Measurements from ENCODE around the gene AP2B1. TPM values are rescaled to one million over a fixed set of nuclear protein-coding genes. Genes with fewer than 3 reads are reported as not detected.

The AP2B1 gene
- total and polyA plus RNA-seq, 4 experiments from 2014 or later = 54.1 to 165 (median 118) TPM

DNA sequence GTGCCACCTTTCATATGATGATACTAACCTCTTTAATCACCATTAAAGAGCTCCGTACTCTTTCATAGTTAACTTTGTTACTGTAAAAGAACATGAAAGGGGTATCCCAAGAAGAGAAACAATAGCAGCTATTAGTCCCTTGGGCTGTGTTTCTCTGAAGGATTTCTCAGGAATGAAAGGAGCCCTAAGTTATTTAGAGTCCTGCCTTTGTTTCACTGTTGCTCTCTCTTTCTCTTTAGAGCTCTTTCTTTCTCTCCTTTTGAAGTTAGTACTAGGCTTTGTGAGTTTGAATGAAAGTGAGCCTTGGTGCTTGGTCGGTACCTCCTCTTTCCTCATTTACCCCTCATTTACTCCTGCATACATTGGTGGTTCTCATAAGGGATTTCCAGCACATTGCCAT, 123.8 kb downstream of the AP2B1 start:
- ChIA-PET CTCF (ENCODE audit: partially characterized antibody) (interaction anchor here (0.7 to 2.1 kb wide), 2 partner anchors 36 to 1291 kb away, joined by 3 to 6 read pairs; no protein-coding TSS in a partner anchor), POLR2A (ENCODE audit: partially characterized antibody) (no interaction called here)
- Histone ChIP-seq H3K4me3 (ENCODE audit: low read length in 2 of 2) (no peak overlapping the region), H3K27me3 (ENCODE audit: insufficient read depth, low read length) (no peaks in the 10 kb centered on the region), H3K27ac (ENCODE audit: low read depth, low read length) (no peak overlapping the region), H3K9me3 (ENCODE audit: control insufficient read depth in 1 of 2, low read length in 2 of 2) (no peaks in the 10 kb centered on the region), H3K4me1 (ENCODE audit: insufficient read depth, low read length) (peaks cover 26% of the 10 kb centered on the region), H3K36me3 (ENCODE audit: insufficient read depth, low read length) (peaks cover 24% of the 10 kb centered on the region)
- intact Hi-C loops (cut with micrococcal nuclease) = no loop called here
- Mint-ChIP-seq H3K36me3 (peaks cover 16 to 27% of the 10 kb centered on the region in 2 donors), H3K4me3 (peak overlapping the region in 1 of 8 donors; percentile 27), H3K9me3 (no peaks in the 10 kb centered on the region), H3K27ac (no peak overlapping the region), H3K4me1 (peaks cover 22 to 32% (median 23%) of the 10 kb centered on the region in 4 donors), H3K27me3 (no peaks in the 10 kb centered on the region)
- no peak for DNase-seq

DNA sequence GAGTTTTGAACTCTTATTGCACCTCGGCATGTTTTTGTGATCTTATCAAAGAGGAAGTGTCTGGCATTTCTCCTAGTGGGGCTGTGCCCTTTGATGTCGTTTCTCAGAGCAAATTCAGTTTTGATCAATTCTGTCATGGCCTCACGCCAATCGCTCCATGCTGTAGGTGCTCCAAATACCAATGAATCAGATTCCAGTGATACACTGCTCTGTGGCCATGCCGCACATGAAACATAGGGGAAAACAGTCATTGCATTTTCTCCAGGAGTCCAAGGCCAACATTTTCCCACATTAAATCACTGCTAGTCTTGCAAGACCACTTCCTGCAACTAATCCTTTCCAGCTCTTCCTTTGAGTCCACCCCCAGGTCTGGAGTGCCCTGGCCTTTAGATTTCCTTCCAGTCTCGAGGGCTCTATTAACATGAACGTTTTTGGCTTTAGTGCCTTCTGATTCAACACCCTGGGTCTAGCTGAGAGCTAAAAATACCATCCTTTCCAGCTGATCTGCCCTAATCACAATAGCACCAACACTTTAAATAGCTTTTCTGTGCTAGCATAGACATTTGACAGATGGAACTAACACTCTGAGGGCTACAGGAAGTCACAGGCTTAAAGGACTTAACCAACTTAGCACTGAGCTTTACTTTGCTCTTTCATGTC, 126.1 kb downstream of the AP2B1 start:
- peaks cover 41% of the 10 kb centered on the region for H3K36me3 ChIP-seq (ENCODE audit: insufficient read depth, low read length)
- H3K4me3 ChIP-seq (ENCODE audit: low read length in 2 of 2) = no peak overlapping the region
- Mint-ChIP-seq H3K36me3 (peaks cover 32 to 45% of the 10 kb centered on the region in 2 donors), H3K27me3 (no peaks in the 10 kb centered on the region), H3K4me3 (no peak overlapping the region), H3K9me3 (no peaks in the 10 kb centered on the region), H3K27ac (peak overlapping the region in 1 of 7 donors; percentile 83), H3K4me1 (peaks cover 10 to 18% (median 12%) of the 10 kb centered on the region in 4 donors)
- H3K9me3 ChIP-seq (ENCODE audit: control insufficient read depth in 1 of 2, low read length in 2 of 2) = no peaks in the 10 kb centered on the region
- H3K4me1 ChIP-seq (ENCODE audit: insufficient read depth, low read length) = peaks cover 25% of the 10 kb centered on the region
- intact Hi-C loops (cut with micrococcal nuclease) = no loop called here
- no peak overlapping the region for H3K27ac ChIP-seq (ENCODE audit: low read depth, low read length)
- DNase-seq = no peak
- no peaks in the 10 kb centered on the region for H3K27me3 ChIP-seq (ENCODE audit: insufficient read depth, low read length)
- ChIA-PET POLR2A (ENCODE audit: partially characterized antibody) (interaction anchor here (0.7 kb wide), 1 partner anchor 19 kb away, joined by 3 read pairs; no protein-coding TSS in a partner anchor), CTCF (ENCODE audit: partially characterized antibody) (no interaction called here)

DNA sequence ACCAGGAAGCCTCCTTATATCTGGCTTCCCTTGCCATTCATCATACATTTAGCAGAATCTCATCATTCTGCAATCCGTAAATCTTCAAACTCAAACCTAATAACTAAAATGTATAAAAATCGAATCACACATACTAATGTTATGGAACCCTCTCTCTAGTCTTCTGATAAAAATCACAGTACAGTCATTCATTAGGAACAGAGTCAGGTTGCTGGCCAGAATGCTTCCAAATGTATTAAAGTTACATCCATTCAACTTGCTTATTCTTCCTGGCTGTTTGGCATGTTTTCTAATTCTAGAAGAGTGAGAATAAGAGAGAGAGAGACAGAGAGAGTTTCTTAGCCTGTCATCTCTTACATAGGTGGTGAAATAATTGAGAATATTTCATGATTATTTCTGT, 127.9 kb downstream of the AP2B1 start:
- Histone ChIP-seq H3K36me3 (ENCODE audit: insufficient read depth, low read length) (peaks cover 41% of the 10 kb centered on the region), H3K27me3 (ENCODE audit: insufficient read depth, low read length) (no peaks in the 10 kb centered on the region), H3K9me3 (ENCODE audit: control insufficient read depth in 1 of 2, low read length in 2 of 2) (no peaks in the 10 kb centered on the region), H3K4me1 (ENCODE audit: insufficient read depth, low read length) (peaks cover 16% of the 10 kb centered on the region), H3K27ac (ENCODE audit: low read depth, low read length) (no peak overlapping the region), H3K4me3 (ENCODE audit: low read length in 2 of 2) (no peak overlapping the region)
- Mint-ChIP-seq H3K36me3 (peaks cover 43 to 45% of the 10 kb centered on the region in 2 donors), H3K4me3 (no peak overlapping the region), H3K27ac (no peak overlapping the region), H3K4me1 (peaks cover 0 to 8% (median 3%) of the 10 kb centered on the region in 4 donors), H3K9me3 (no peaks in the 10 kb centered on the region), H3K27me3 (no peaks in the 10 kb centered on the region)
- DNase-seq = no peak
- ChIA-PET POLR2A (ENCODE audit: partially characterized antibody) (no interaction called here), CTCF (ENCODE audit: partially characterized antibody) (no interaction called here)
- intact Hi-C loops (cut with micrococcal nuclease) = no loop called here

DNA sequence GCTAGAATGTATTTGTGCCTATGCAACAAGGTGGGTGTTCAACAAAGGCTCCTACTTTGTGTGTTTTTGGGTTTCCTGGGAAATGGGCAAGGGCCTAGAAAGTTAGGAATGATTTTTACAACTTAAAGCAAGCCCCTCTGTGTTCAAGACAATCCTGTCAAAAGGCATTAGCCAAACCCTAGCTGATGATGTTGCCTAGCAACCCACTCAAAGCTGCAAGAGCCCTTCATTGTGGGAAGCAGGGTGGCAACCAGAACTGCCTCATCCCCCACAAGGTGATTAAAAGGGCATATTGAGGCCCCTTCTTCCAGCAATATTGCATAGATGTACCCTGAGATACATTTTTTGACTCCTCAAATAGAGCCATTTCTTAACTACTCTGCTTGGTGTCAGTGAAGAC, 128.3 kb downstream of the AP2B1 start:
- no peaks in the 10 kb centered on the region for H3K9me3 ChIP-seq (ENCODE audit: control insufficient read depth in 1 of 2, low read length in 2 of 2)
- Mint-ChIP-seq H3K4me3 (no peak overlapping the region), H3K36me3 (peaks cover 42 to 43% of the 10 kb centered on the region in 2 donors), H3K4me1 (peaks cover 0 to 8% (median 3%) of the 10 kb centered on the region in 4 donors), H3K27me3 (no peaks in the 10 kb centered on the region), H3K9me3 (no peaks in the 10 kb centered on the region), H3K27ac (no peak overlapping the region)
- H3K27me3 ChIP-seq (ENCODE audit: insufficient read depth, low read length) = no peaks in the 10 kb centered on the region
- intact Hi-C loops (cut with micrococcal nuclease) = no loop called here
- no peak overlapping the region for H3K4me3 ChIP-seq (ENCODE audit: low read length in 2 of 2)
- peaks cover 37% of the 10 kb centered on the region for H3K36me3 ChIP-seq (ENCODE audit: insufficient read depth, low read length)
- no peak for DNase-seq
- H3K27ac ChIP-seq (ENCODE audit: low read depth, low read length) = no peak overlapping the region
- CTCF ChIA-PET (ENCODE audit: partially characterized antibody) = interaction anchor here (0.7 kb wide), 1 partner anchor 49 kb away, joined by 3 read pairs; no protein-coding TSS in a partner anchor
- H3K4me1 ChIP-seq (ENCODE audit: insufficient read depth, low read length) = peaks cover 16% of the 10 kb centered on the region
- POLR2A ChIA-PET (ENCODE audit: partially characterized antibody) = no interaction called here

GRCh38 chr17:35716173-35716572, 129.1 kb downstream of the AP2B1 start:
- CTCF ChIA-PET (ENCODE audit: partially characterized antibody) = interaction anchor here (0.7 kb wide), 1 partner anchor 595 kb away, joined by 3 read pairs; the partner anchor contains the start of gene FNDC8
- Histone ChIP-seq H3K4me3 (ENCODE audit: low read length in 2 of 2) (no peak overlapping the region), H3K27me3 (ENCODE audit: insufficient read depth, low read length) (no peaks in the 10 kb centered on the region), H3K36me3 (ENCODE audit: insufficient read depth, low read length) (peaks cover 35% of the 10 kb centered on the region), H3K27ac (ENCODE audit: low read depth, low read length) (no peak overlapping the region), H3K9me3 (ENCODE audit: control insufficient read depth in 1 of 2, low read length in 2 of 2) (no peaks in the 10 kb centered on the region), H3K4me1 (ENCODE audit: insufficient read depth, low read length) (peaks cover 16% of the 10 kb centered on the region)
- POLR2A ChIA-PET (ENCODE audit: partially characterized antibody) = no interaction called here
- no peak overlapping the region for H3K27ac Mint-ChIP-seq
- H3K36me3 Mint-ChIP-seq = peaks cover 39 to 44% of the 10 kb centered on the region in 2 donors
- no peak overlapping the region for H3K4me3 Mint-ChIP-seq
- H3K4me1 Mint-ChIP-seq = peaks cover 0 to 5% (median 1%) of the 10 kb centered on the region in 4 donors
- no peaks in the 10 kb centered on the region for H3K27me3 Mint-ChIP-seq
- H3K9me3 Mint-ChIP-seq = no peaks in the 10 kb centered on the region
- no peak for DNase-seq
- intact Hi-C loops (cut with micrococcal nuclease) = no loop called here

DNA sequence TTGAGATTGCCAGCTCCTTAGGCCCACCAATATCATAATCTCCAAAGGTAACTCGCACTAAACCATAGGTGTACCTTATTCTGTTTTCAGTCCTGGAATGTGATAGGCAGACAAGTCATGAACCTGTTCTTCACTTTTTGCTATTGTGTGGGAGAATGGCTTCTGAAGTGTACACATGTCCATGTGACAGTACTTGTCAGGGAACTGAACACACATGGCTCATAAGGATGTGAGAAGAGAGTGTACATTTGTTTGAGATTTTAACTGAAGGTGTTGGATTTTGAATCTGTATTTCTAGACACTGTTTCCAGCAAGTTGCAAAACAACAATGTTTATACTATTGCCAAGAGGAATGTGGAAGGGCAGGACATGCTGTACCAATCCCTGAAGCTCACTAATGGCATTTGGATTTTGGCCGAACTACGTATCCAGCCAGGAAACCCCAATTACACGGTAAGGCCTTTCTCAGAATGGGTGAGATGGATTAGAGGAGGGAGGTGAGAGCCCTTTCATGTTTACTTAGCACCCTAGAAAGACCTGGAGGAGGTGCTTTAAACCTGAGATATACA, 129.9 kb downstream of the AP2B1 start:
- Histone ChIP-seq H3K9me3 (ENCODE audit: control insufficient read depth in 1 of 2, low read length in 2 of 2) (no peaks in the 10 kb centered on the region), H3K36me3 (ENCODE audit: insufficient read depth, low read length) (peaks cover 38% of the 10 kb centered on the region), H3K4me1 (ENCODE audit: insufficient read depth, low read length) (peaks cover 14% of the 10 kb centered on the region), H3K27ac (ENCODE audit: low read depth, low read length) (no peak overlapping the region), H3K27me3 (ENCODE audit: insufficient read depth, low read length) (no peaks in the 10 kb centered on the region), H3K4me3 (ENCODE audit: low read length in 2 of 2) (no peak overlapping the region)
- ChIA-PET CTCF (ENCODE audit: partially characterized antibody) (interaction anchor here (1.7 kb wide), 1 partner anchor 30 kb away, joined by 7 read pairs; no protein-coding TSS in a partner anchor), POLR2A (ENCODE audit: partially characterized antibody) (no interaction called here)
- peaks cover 42 to 47% of the 10 kb centered on the region in 2 donors for H3K36me3 Mint-ChIP-seq
- no peak for DNase-seq
- no peaks in the 10 kb centered on the region for H3K27me3 Mint-ChIP-seq
- intact Hi-C loops (cut with micrococcal nuclease) = no loop called here
- no peak overlapping the region for H3K4me3 Mint-ChIP-seq
- no peaks in the 10 kb centered on the region for H3K9me3 Mint-ChIP-seq
- H3K4me1 Mint-ChIP-seq = peaks cover 0 to 4% (median under 1%) of the 10 kb centered on the region in 4 donors
- peak overlapping the region in 1 of 7 donors; percentile 22 for H3K27ac Mint-ChIP-seq

GRCh38 chr17:35717475-35717874, 130.4 kb downstream of the AP2B1 start:
- H3K4me1 ChIP-seq (ENCODE audit: insufficient read depth, low read length) = peaks cover 10% of the 10 kb centered on the region
- intact Hi-C loops (cut with micrococcal nuclease) = no loop called here
- Mint-ChIP-seq H3K9me3 (no peaks in the 10 kb centered on the region), H3K4me1 (no peaks in the 10 kb centered on the region), H3K4me3 (no peak overlapping the region), H3K36me3 (peaks cover 42 to 50% of the 10 kb centered on the region in 2 donors), H3K27me3 (no peaks in the 10 kb centered on the region), H3K27ac (no peak overlapping the region)
- CTCF ChIA-PET (ENCODE audit: partially characterized antibody) = interaction anchor here (1.7 kb wide), 1 partner anchor 30 kb away, joined by 7 read pairs; no protein-coding TSS in a partner anchor
- no peak for DNase-seq
- POLR2A ChIA-PET (ENCODE audit: partially characterized antibody) = no interaction called here
- H3K27ac ChIP-seq (ENCODE audit: low read depth, low read length) = no peak overlapping the region
- H3K27me3 ChIP-seq (ENCODE audit: insufficient read depth, low read length) = no peaks in the 10 kb centered on the region
- no peak overlapping the region for H3K4me3 ChIP-seq (ENCODE audit: low read length in 2 of 2)
- no peaks in the 10 kb centered on the region for H3K9me3 ChIP-seq (ENCODE audit: control insufficient read depth in 1 of 2, low read length in 2 of 2)
- peaks cover 38% of the 10 kb centered on the region for H3K36me3 ChIP-seq (ENCODE audit: insufficient read depth, low read length)

Data from CD4-positive, alpha-beta memory T cell (primary cell).